ENCODE measurements around the gene GTF2A1. TPM values are rescaled to one million over a fixed set of nuclear protein-coding genes. Genes with fewer than 3 reads are reported as not detected.

The GTF2A1 gene
- 32.5 and 35.1 TPM in 2 replicates for total RNA-seq (2014; rRNA removed; shearing (Covaris generic))
- 69.8 and 70.6 TPM in 2 replicates for total RNA-seq (2022)
- percentile 93 among the genes with signal in this experiment for Bru-seq, nascent RNA
- percentile 85 among the genes with signal in this experiment for BruChase-seq, experiment 1, labeled RNA remaining after a 6-hour chase
- BruChase-seq, experiment 2, labeled RNA remaining after a 2-hour chase: percentile 96 among the genes with signal in this experiment
- long read RNA-seq, partial matches to known transcripts: 0 of 14 reads
- long read RNA-seq, other reads (novel, unspliced or antisense): 14 of 14 reads

- peak within 1 kb of the TSS; percentile 93 for H3K27ac ChIP-seq (ENCODE audit: low read depth, low read length, poor library complexity, severe bottlenecking)
- peaks cover 34% of the 10 kb centered on the region for H3K4me1 ChIP-seq (ENCODE audit: insufficient read depth, low read length, poor library complexity, severe bottlenecking)
- ChIA-PET POLR2A (interaction anchor here (0.6 to 1.9 kb wide), 17 partner anchors 9 to 311 kb away, joined by 3 to 11 read pairs (median 3); no protein-coding TSS in a partner anchor), CTCF (ENCODE audit: unreplicated experiment) (no interaction called here)
- BruUV-seq (replicated peaks): no TSS peak
- H3K4me3 ChIP-seq (ENCODE audit: low read depth, low read length, poor library complexity, severe bottlenecking): peak within 1 kb of the TSS; percentile 92
- TF ChIP-seq EZH2phosphoT487 (IDR thresholded peaks at IDR 0.05; ENCODE audit: borderline replicate concordance, low read depth, low read length) (no peak), CTCF (conservative IDR thresholded peaks at IDR 0.05; ENCODE audit: low read length) (no peak)
- peak within 1 kb of the TSS; percentile 95 for H3K4me2 ChIP-seq (ENCODE audit: low read length)
- peaks cover 26% of the 10 kb centered on the region for H3K36me3 ChIP-seq (ENCODE audit: insufficient read depth, low read length)
- H3K9me2 ChIP-seq (ENCODE audit: insufficient read depth, low read length): no peaks in the 10 kb centered on the region
- intact Hi-C loops (cut with micrococcal nuclease; ENCODE audit: unreplicated experiment): no loop called here
- peaks cover 14% of the 10 kb centered on the region; the same call in 1 of the 2 replicates for H4K20me1 ChIP-seq (ENCODE audit: insufficient read depth, low read length)
- H2AFZ ChIP-seq (ENCODE audit: low read length): peak within 1 kb of the TSS; percentile 98
- no peaks in the 10 kb centered on the region for H3K9me3 ChIP-seq (ENCODE audit: low read length)
- H3K79me2 ChIP-seq (ENCODE audit: insufficient read depth, low read depth, low read length): peaks cover 43% of the 10 kb centered on the region
- peak; percentile 97 for DNase-seq (ENCODE audit: low spot score)
These were observed at the start of gene GTF2A1 for GRCh38 chr14:81220830-81221578. Gene GTF2A1 (minus strand): TSS chr14:81220959. CDS start chr14:81220518, 441 bp downstream.

- Histone ChIP-seq H4K20me1 (ENCODE audit: insufficient read depth, low read length) (no peaks in the 10 kb centered on the region), H3K36me3 (ENCODE audit: insufficient read depth, low read length) (no peaks in the 10 kb centered on the region), H3K9me2 (ENCODE audit: insufficient read depth, low read length) (no peaks in the 10 kb centered on the region), H3K4me1 (ENCODE audit: insufficient read depth, low read length, poor library complexity, severe bottlenecking) (peaks cover 26% of the 10 kb centered on the region), H3K4me3 (ENCODE audit: low read depth, low read length, poor library complexity, severe bottlenecking) (no peak overlapping the region), H3K79me2 (ENCODE audit: insufficient read depth, low read depth, low read length) (no peaks in the 10 kb centered on the region), H3K27ac (ENCODE audit: low read depth, low read length, poor library complexity, severe bottlenecking) (no peak overlapping the region), H3K4me2 (ENCODE audit: low read length) (no peak overlapping the region), H2AFZ (ENCODE audit: low read length) (0 out of 2 replicates have a peak overlapping the region, but pooled peaks have one; percentile 2), H3K9me3 (ENCODE audit: low read length) (no peaks in the 10 kb centered on the region)
- ChIA-PET CTCF (ENCODE audit: unreplicated experiment) (interaction anchor here (0.6 to 1.6 kb wide), 3 partner anchors 180 to 195 kb away, joined by 3 to 5 read pairs (median 4); no protein-coding TSS in a partner anchor), POLR2A (interaction anchor here (1.1 to 1.2 kb wide), 2 partner anchors 10 to 186 kb away, joined by 3 to 4 read pairs; no protein-coding TSS in a partner anchor)
- TF ChIP-seq CTCF (conservative IDR thresholded peaks at IDR 0.05; ENCODE audit: low read length) (no peak), EZH2phosphoT487 (IDR thresholded peaks at IDR 0.05; ENCODE audit: borderline replicate concordance, low read depth, low read length) (no peak)
- no peak for DNase-seq (ENCODE audit: low spot score)
- no TSS peak for BruUV-seq (replicated peaks)
- intact Hi-C loops (cut with micrococcal nuclease; ENCODE audit: unreplicated experiment): loop anchor here (1.0 kb wide), 2 partner anchors 183 to 194 kb away; no protein-coding TSS in a partner anchor
These were observed 49.2 kb upstream of the GTF2A1 start for GRCh38 chr14:81269979-81270375.
